ENCODE data around the gene SLC5A10. TPM values are rescaled to one million over a fixed set of nuclear protein-coding genes. Genes with fewer than 3 reads are reported as not detected.

SLC5A10 gene
- total and polyA plus RNA-seq, 2 experiments from 2014 or later: 0.10 TPM; not detected in 1

DNA sequence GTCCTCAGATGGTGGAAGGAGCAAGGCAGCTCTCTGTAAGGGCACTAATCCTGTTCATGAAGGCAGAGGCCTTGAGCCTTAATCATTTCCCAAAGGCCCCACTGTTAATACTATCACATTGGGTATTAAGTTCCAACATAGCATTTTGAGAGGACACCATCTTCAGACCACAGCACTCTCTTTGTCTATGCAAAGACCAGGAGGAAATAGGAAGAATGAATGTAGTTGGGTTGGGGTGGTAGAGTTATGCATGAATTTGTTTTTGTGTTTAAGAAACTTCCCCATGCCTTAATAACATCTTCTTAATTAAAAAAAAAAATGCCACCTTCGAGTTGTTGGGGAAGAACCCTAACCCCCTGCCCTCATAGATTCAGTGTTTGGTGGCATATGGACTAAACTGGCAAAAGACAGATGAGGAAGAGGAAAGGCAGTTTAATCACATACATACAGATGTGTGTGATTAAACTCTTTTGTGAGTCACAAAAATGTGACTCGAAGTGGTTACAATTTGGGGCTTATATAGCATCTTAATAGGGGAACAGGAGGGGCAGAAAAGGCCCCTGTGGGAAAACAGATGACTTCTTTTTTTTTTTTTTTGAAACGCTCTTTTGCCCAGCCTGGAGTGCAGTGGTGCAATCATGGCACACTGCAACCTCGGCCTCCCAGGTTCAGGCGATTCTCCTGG lies 35.0 kb upstream of the SLC5A10 start (continued):
- TF ChIP-seq ZNF331 (CRISPR knock-in tag; IDR thresholded peaks at IDR 0.05; ENCODE audit: low read depth) (no peak), STAT1 (IDR thresholded peaks at IDR 0.05; ENCODE audit: unreplicated experiment) (no peak), ZNF114 (CRISPR knock-in tag; IDR thresholded peaks at IDR 0.05) (no peak), NANOG (IDR thresholded peaks at IDR 0.05; ENCODE audit: borderline replicate concordance) (no peak), EZH2 (IDR thresholded peaks at IDR 0.05; ENCODE audit: low read depth, unreplicated experiment) (no peak), POLR2AphosphoS5 (IDR thresholded peaks at IDR 0.05; ENCODE audit: low read depth) (no peak)
- TF ChIP-seq, protein P1, sequence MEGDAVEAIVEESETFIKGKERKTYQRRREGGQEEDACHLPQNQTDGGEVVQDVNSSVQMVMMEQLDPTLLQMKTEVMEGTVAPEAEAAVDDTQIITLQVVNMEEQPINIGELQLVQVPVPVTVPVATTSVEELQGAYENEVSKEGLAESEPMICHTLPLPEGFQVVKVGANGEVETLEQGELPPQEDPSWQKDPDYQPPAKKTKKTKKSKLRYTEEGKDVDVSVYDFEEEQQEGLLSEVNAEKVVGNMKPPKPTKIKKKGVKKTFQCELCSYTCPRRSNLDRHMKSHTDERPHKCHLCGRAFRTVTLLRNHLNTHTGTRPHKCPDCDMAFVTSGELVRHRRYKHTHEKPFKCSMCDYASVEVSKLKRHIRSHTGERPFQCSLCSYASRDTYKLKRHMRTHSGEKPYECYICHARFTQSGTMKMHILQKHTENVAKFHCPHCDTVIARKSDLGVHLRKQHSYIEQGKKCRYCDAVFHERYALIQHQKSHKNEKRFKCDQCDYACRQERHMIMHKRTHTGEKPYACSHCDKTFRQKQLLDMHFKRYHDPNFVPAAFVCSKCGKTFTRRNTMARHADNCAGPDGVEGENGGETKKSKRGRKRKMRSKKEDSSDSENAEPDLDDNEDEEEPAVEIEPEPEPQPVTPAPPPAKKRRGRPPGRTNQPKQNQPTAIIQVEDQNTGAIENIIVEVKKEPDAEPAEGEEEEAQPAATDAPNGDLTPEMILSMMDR (conservative IDR thresholded peaks at IDR 0.05; ENCODE audit: low read depth in 2 of 2): no peak

DNA sequence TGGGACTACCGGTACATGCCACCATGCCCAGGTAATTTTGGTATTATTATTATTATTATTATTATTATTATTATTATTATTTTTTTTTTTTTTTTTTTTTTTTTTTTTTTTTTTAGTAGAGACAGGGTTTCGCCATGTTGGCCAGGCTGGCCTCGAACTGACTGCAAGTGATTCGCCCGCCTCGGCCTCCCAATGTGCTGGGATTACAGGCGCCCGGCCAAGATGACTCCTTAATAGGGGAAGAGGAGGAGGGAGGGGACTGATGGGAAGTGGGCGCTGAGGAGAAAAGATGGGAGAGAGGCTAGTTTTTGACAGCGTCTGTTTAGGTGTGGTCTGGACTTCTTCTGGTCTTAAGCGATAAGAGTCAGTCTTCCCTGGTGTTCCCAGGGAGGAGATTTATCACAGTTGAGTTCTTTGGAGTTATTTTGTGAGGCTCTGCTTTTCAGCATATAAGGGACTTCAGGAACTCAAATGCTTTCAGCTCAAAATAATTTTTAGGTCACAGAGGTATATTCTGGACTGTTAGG lies 34.4 kb upstream of the SLC5A10 start:
- Histone ChIP-seq H3K27me3 (ENCODE audit: insufficient read depth) (no peaks in the 10 kb centered on the region), H3K27ac (ENCODE audit: low read depth) (no peak overlapping the region), H2AFZ (no peak overlapping the region), H4K20me1 (replicated peaks; ENCODE audit: insufficient read depth) (no peaks in the 10 kb centered on the region; the same call in 1 of the 2 replicates), H3F3A (replicated peaks; ENCODE audit: low read depth) (no peaks in the 10 kb centered on the region), H3K4me3 (no peak overlapping the region), H3K79me2 (replicated peaks; ENCODE audit: insufficient read depth) (peaks cover 25% of the 10 kb centered on the region; the same call in 1 of the 2 replicates), H3K36me3 (ENCODE audit: insufficient read depth) (peaks cover 1% of the 10 kb centered on the region), H3K9me2 (ENCODE audit: insufficient read depth) (no peaks in the 10 kb centered on the region), H3K4me1 (ENCODE audit: insufficient read depth) (no peaks in the 10 kb centered on the region), H3K4me2 (no peak overlapping the region)
- DNase-seq (ENCODE audit: low spot score): no peak
- Mint-ChIP-seq H3K27me3 (ENCODE audit: insufficient read depth, low read depth, poor library complexity) (no peaks in the 10 kb centered on the region), H3K36me3 (ENCODE audit: low read depth) (peaks cover 43% of the 10 kb centered on the region), H3K9me3 (no peaks in the 10 kb centered on the region), H3K4me3 (no peak overlapping the region), H3K27ac (no peak overlapping the region), H3K4me1 (no peaks in the 10 kb centered on the region)
- TF ChIP-seq EZH2phosphoT487 (IDR thresholded peaks at IDR 0.05; ENCODE audit: unreplicated experiment) (no peak), STAT1 (IDR thresholded peaks at IDR 0.05; ENCODE audit: unreplicated experiment) (no peak), JUNB (IDR thresholded peaks at IDR 0.05; ENCODE audit: unreplicated experiment) (no peak), POLR2AphosphoS5 (IDR thresholded peaks at IDR 0.05; ENCODE audit: low read depth) (no peak), CREB1 (CRISPR knock-in tag; IDR thresholded peaks at IDR 0.05; ENCODE audit: low read depth) (no peak), EZH2 (IDR thresholded peaks at IDR 0.05; ENCODE audit: low read depth, unreplicated experiment) (no peak)
- TF ChIP-seq, protein P2, sequence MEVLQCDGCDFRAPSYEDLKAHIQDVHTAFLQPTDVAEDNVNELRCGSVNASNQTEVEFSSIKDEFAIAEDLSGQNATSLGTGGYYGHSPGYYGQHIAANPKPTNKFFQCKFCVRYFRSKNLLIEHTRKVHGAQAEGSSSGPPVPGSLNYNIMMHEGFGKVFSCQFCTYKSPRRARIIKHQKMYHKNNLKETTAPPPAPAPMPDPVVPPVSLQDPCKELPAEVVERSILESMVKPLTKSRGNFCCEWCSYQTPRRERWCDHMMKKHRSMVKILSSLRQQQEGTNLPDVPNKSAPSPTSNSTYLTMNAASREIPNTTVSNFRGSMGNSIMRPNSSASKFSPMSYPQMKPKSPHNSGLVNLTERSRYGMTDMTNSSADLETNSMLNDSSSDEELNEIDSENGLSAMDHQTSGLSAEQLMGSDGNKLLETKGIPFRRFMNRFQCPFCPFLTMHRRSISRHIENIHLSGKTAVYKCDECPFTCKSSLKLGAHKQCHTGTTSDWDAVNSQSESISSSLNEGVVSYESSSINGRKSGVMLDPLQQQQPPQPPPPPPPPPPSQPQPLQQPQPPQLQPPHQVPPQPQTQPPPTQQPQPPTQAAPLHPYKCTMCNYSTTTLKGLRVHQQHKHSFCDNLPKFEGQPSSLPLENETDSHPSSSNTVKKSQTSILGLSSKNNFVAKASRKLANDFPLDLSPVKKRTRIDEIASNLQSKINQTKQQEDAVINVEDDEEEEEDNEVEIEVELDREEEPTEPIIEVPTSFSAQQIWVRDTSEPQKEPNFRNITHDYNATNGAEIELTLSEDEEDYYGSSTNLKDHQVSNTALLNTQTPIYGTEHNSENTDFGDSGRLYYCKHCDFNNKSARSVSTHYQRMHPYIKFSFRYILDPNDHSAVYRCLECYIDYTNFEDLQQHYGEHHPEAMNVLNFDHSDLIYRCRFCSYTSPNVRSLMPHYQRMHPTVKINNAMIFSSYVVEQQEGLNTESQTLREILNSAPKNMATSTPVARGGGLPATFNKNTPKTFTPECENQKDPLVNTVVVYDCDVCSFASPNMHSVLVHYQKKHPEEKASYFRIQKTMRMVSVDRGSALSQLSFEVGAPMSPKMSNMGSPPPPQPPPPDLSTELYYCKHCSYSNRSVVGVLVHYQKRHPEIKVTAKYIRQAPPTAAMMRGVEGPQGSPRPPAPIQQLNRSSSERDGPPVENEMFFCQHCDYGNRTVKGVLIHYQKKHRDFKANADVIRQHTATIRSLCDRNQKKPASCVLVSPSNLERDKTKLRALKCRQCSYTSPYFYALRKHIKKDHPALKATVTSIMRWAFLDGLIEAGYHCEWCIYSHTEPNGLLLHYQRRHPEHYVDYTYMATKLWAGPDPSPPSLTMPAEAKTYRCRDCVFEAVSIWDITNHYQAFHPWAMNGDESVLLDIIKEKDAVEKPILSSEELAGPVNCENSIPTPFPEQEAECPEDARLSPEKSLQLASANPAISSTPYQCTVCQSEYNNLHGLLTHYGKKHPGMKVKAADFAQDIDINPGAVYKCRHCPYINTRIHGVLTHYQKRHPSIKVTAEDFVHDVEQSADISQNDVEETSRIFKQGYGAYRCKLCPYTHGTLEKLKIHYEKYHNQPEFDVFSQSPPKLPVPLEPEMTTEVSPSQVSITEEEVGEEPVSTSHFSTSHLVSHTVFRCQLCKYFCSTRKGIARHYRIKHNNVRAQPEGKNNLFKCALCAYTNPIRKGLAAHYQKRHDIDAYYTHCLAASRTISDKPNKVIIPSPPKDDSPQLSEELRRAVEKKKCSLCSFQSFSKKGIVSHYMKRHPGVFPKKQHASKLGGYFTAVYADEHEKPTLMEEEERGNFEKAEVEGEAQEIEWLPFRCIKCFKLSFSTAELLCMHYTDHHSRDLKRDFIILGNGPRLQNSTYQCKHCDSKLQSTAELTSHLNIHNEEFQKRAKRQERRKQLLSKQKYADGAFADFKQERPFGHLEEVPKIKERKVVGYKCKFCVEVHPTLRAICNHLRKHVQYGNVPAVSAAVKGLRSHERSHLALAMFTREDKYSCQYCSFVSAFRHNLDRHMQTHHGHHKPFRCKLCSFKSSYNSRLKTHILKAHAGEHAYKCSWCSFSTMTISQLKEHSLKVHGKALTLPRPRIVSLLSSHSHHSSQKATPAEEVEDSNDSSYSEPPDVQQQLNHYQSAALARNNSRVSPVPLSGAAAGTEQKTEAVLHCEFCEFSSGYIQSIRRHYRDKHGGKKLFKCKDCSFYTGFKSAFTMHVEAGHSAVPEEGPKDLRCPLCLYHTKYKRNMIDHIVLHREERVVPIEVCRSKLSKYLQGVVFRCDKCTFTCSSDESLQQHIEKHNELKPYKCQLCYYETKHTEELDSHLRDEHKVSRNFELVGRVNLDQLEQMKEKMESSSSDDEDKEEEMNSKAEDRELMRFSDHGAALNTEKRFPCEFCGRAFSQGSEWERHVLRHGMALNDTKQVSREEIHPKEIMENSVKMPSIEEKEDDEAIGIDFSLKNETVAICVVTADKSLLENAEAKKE (CRISPR knock-in tag; IDR thresholded peaks at IDR 0.05): no peak
- ATAC-seq: no peak

Data from GM23338 (cell line).